ENCODE data around the gene DCAF10.
"Not testable (repeated sequence)": the region's sequence is repeated elsewhere in the genome, so short reads cannot be mapped to it uniquely, and the experiment has no call there.

DCAF10 gene

DNA sequence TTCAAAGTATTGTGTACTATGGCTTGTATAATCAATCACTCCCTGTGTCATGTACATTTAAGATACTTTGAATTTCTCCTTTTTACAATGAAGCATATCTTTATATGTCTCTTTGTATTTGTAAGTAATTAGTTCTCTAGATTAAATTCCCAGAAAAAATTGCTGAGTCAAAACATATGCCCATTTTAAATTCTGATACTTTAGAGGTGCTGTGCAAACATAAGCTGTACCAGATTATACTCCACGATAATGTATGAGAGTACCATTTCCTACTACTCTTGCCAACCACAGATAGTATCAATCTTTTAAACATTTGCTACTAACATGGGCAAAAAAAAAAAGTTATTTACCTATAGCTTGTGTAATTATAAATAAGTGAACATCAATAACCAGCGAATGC lies 18.3 kb downstream of the DCAF10 start:
- Mint-ChIP-seq H3K27ac (no peak overlapping the region), H3K4me1 (no peaks in the 10 kb centered on the region), H3K4me3 (no peak overlapping the region), H3K27me3 (no peaks in the 10 kb centered on the region), H3K9me3 (no peaks in the 10 kb centered on the region), H3K36me3 (peaks cover 41% of the 10 kb centered on the region)
- ATAC-seq = no peak

GRCh38 chr9:37820142-37820541 lies 19.5 kb downstream of the DCAF10 start:
- no peaks in the 10 kb centered on the region for H3K4me1 Mint-ChIP-seq
- peaks cover 53% of the 10 kb centered on the region for H3K36me3 Mint-ChIP-seq
- no peak for ATAC-seq
- no peak overlapping the region for H3K27ac Mint-ChIP-seq
- H3K4me3 Mint-ChIP-seq = no peak overlapping the region
- H3K9me3 Mint-ChIP-seq = no peaks in the 10 kb centered on the region
- H3K27me3 Mint-ChIP-seq = no peaks in the 10 kb centered on the region

DNA sequence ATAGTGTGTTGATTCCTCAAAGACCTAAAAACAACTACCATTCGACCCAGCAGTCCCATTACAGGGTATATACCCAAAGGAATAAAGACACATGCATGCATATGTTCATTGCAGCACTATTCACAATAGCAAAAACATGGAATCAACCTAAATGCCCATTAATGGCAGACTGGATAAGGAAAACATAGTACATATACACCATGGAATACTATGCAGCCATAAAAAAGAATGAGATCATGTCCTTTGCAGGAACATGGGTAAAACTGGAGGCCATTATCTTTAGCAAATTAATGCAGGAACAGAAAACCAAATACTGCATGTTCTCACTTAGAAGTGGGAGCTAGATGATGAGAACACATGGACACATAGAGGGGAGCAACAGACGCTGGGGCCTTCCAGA lies 24.6 kb downstream of the DCAF10 start:
- not testable (repeated sequence) for H3K9me3 Mint-ChIP-seq, ATAC-seq, H3K4me1 Mint-ChIP-seq, H3K27me3 Mint-ChIP-seq, H3K27ac Mint-ChIP-seq, H3K4me3 Mint-ChIP-seq
- peaks cover 86% of the 10 kb centered on the region for H3K36me3 Mint-ChIP-seq

- Mint-ChIP-seq H3K27ac (no peak overlapping the region), H3K9me3 (no peaks in the 10 kb centered on the region), H3K4me1 (no peaks in the 10 kb centered on the region), H3K4me3 (no peak overlapping the region), H3K27me3 (no peaks in the 10 kb centered on the region), H3K36me3 (peaks cover 64% of the 10 kb centered on the region)
- ATAC-seq = no peak
Observed at GRCh38 chr9:37827483-37828165, 27.0 kb downstream of the DCAF10 start.

- Mint-ChIP-seq H3K27ac (no peak overlapping the region), H3K27me3 (no peaks in the 10 kb centered on the region), H3K36me3 (peaks cover 8% of the 10 kb centered on the region), H3K9me3 (no peaks in the 10 kb centered on the region), H3K4me1 (peaks cover 7% of the 10 kb centered on the region), H3K4me3 (no peak overlapping the region)
- ATAC-seq = no peak
Observed at GRCh38 chr9:37835821-37836220, 35.2 kb downstream of the DCAF10 start.

DNA sequence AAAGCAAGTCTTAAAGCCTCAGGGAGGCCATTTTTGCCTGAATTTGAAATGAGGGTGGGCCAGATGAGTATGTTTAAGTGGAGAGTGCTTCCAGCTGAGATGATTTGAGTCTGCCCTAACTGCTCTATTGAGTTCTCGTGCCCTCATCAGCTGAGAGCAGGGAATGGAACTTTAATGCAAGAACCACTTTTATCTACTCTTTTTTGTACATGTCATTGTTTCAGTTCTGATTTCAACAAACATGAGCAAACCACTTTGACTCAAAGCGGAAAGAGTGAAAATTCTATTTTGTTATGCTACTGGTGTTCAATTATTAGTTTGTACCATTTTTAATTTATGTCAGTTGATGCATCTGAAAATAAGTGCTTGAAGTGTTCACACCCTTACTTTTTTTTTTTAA lies 35.8 kb downstream of the DCAF10 start:
- Mint-ChIP-seq H3K9me3 (no peaks in the 10 kb centered on the region), H3K27me3 (no peaks in the 10 kb centered on the region), H3K36me3 (peaks cover 11% of the 10 kb centered on the region), H3K4me1 (peaks cover 7% of the 10 kb centered on the region), H3K27ac (no peak overlapping the region), H3K4me3 (no peak overlapping the region)
- ATAC-seq = no peak

DNA sequence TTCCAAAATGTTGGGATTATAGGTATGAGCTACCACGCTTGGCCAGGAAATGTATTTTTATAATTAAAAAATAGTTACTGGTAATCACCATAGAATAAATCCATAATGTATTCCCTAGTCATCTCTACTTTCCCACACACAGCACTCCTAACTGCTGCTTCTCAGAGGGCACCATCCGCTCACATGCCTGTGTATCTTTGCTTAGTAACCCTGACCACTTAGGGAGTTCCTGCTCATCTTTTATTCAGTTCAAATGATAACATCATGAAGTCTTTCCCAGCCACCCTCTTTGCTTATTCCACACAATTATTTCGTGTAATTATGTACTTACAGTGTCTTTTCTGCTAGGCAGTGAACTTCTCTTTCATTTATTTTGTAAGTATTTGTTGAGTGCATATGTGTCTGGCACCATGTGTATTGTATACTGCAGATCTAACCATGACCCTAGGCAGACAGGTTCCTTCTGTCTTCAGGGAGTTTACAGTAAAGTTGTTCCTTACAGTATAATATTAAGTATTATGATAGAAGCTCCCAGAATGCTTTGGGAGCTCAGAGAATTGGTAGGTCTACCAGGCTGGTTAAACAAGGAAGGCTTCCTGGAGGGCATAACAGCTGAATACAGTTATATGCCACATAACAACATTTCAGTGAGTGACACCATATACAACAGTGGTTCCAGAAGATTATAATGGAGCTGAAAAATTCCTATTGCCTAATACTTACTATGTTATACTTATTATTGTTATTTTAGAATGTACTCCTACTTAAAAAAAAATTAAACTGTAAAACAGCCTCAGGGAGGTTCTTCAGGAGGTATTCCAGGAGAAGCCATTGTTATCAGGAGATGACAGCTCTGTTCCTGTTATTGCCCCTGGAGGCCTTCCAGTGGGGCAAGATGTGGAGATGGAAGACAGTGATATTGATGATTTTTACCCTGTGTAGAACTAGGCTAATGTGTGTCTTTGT lies 39.2 kb downstream of the DCAF10 start:
- Mint-ChIP-seq H3K36me3 (peaks cover 19% of the 10 kb centered on the region), H3K27ac (no peak overlapping the region), H3K27me3 (no peaks in the 10 kb centered on the region), H3K4me1 (peaks cover 7% of the 10 kb centered on the region), H3K4me3 (no peak overlapping the region), H3K9me3 (no peaks in the 10 kb centered on the region)
- no peak for ATAC-seq

- ATAC-seq = no peak
- Mint-ChIP-seq H3K27me3 (no peaks in the 10 kb centered on the region), H3K4me3 (no peak overlapping the region), H3K36me3 (peaks cover 25% of the 10 kb centered on the region), H3K9me3 (no peaks in the 10 kb centered on the region), H3K27ac (no peak overlapping the region), H3K4me1 (peaks cover 7% of the 10 kb centered on the region)
Observed at GRCh38 chr9:37840560-37841194, 40.1 kb downstream of the DCAF10 start.

DNA sequence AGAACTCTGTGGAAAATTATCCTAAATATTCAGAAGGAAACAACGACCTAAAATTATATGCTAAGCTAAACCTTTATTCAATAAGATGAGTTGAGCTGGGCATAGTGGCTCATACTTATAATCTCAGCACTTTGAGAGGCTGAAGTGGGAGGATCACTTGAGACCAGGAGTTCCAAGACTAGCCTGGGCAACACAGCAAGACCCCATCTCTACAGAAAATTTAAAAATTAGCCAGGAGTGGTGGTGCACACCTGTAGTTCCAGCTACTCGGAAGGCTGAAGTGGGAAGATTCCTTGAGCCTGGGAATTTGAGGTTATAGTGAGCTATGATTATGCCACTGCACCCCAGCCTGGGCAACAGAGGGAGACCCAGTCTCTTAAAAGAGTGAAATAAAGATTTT lies 51.6 kb downstream of the DCAF10 start:
- H3K36me3 Mint-ChIP-seq = peaks cover 29% of the 10 kb centered on the region
- H3K4me1 Mint-ChIP-seq = no peaks in the 10 kb centered on the region
- H3K27me3 Mint-ChIP-seq = no peaks in the 10 kb centered on the region
- no peak overlapping the region for H3K4me3 Mint-ChIP-seq
- ATAC-seq = no peak
- H3K27ac Mint-ChIP-seq = no peak overlapping the region
- no peaks in the 10 kb centered on the region for H3K9me3 Mint-ChIP-seq

GRCh38 chr9:37856551-37856950 lies 56.0 kb downstream of the DCAF10 start:
- H3K4me1 Mint-ChIP-seq = no peaks in the 10 kb centered on the region
- peaks cover 41% of the 10 kb centered on the region for H3K36me3 Mint-ChIP-seq
- no peak for ATAC-seq
- no peaks in the 10 kb centered on the region for H3K27me3 Mint-ChIP-seq
- no peak overlapping the region for H3K27ac Mint-ChIP-seq
- H3K9me3 Mint-ChIP-seq = no peaks in the 10 kb centered on the region
- no peak overlapping the region for H3K4me3 Mint-ChIP-seq

- ATAC-seq = no peak
- Mint-ChIP-seq H3K36me3 (peaks cover 42% of the 10 kb centered on the region), H3K9me3 (no peaks in the 10 kb centered on the region)
Observed at GRCh38 chr9:37859043-37859442, 58.4 kb downstream of the DCAF10 start.

GRCh38 chr9:37862530-37862929 lies 61.9 kb downstream of the DCAF10 start:
- no peaks in the 10 kb centered on the region for H3K27me3 Mint-ChIP-seq
- H3K27ac Mint-ChIP-seq = no peak overlapping the region
- no peaks in the 10 kb centered on the region for H3K4me1 Mint-ChIP-seq
- peaks cover 30% of the 10 kb centered on the region for H3K36me3 Mint-ChIP-seq
- no peaks in the 10 kb centered on the region for H3K9me3 Mint-ChIP-seq
- H3K4me3 Mint-ChIP-seq = no peak overlapping the region
- ATAC-seq = no peak

More at GRCh38 chr9:37859043-37859442, 58.4 kb downstream of the DCAF10 start:
- Mint-ChIP-seq H3K4me3 (no peak overlapping the region), H3K27me3 (no peaks in the 10 kb centered on the region), H3K4me1 (no peaks in the 10 kb centered on the region), H3K27ac (no peak overlapping the region)

DNA sequence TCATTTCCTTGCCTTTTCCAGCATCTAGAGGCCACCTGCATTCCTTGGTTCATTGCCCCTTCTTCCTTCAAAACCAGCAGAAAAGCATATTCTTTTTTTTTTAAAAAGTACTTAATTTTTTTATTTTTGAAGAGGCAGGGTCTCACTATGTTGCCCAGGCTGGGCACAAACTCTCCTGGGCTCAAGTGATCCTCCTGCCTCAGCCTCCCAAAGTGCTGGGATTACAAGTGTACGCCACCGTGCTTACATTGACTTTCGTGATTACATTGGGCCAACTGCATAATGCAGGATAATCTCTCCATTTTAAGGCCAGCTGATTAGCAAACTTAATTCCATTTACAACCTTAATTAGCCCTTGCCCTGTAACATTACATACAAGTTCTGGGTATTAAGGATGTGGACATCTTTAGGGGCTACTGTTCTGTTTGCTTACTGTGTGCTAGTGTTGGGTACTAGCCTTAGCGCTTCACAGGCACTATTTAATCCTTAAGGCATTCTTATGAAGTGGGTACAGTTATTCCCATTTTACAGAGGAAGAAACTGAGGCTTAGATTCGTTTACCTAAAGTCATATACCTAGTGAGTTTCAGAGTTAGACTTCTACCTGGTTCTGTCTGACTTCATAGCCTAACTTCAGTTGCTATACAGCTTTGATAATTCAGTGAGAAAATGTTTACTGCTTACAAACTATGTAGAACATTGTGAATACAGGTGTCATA lies 69.6 kb downstream of the DCAF10 start:
- Mint-ChIP-seq H3K27ac (no peak overlapping the region), H3K4me1 (no peaks in the 10 kb centered on the region), H3K9me3 (no peaks in the 10 kb centered on the region), H3K4me3 (no peak overlapping the region), H3K27me3 (no peaks in the 10 kb centered on the region), H3K36me3 (peaks cover 5% of the 10 kb centered on the region)
- no peak for ATAC-seq

- H3K4me1 Mint-ChIP-seq = no peaks in the 10 kb centered on the region
- H3K36me3 Mint-ChIP-seq = peaks cover 8% of the 10 kb centered on the region
- ATAC-seq = no peak
- H3K4me3 Mint-ChIP-seq = no peak overlapping the region
- no peaks in the 10 kb centered on the region for H3K9me3 Mint-ChIP-seq
- H3K27ac Mint-ChIP-seq = no peak overlapping the region
- H3K27me3 Mint-ChIP-seq = no peaks in the 10 kb centered on the region
Observed at GRCh38 chr9:37870799-37871176, 70.2 kb downstream of the DCAF10 start.

DNA sequence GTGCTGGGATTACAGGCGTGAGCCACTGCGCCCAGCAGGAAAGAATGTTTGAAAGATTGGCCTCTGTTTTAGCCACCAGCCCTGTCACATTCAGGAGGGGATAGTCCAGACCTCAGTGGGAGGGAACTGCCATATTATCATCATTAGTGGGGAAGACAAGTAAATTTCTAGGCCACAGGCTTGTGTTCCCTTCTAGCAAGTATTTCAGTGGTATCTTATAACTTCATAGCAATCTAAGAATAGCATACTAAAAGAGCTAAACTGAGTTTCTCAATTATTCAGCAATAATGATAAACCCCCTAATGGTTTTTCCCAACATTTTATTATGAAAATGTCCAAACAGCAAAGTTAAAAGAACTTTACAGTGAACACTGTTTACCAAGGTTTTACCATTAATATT lies 73.4 kb downstream of the DCAF10 start:
- H3K36me3 Mint-ChIP-seq = peaks cover 22% of the 10 kb centered on the region
- no peaks in the 10 kb centered on the region for H3K4me1 Mint-ChIP-seq
- no peak for ATAC-seq
- no peaks in the 10 kb centered on the region for H3K9me3 Mint-ChIP-seq
- no peak overlapping the region for H3K4me3 Mint-ChIP-seq
- no peaks in the 10 kb centered on the region for H3K27me3 Mint-ChIP-seq
- H3K27ac Mint-ChIP-seq = no peak overlapping the region
